Measurements from ENCODE around the gene ENTPD2.

The ENTPD2 gene

DNA sequence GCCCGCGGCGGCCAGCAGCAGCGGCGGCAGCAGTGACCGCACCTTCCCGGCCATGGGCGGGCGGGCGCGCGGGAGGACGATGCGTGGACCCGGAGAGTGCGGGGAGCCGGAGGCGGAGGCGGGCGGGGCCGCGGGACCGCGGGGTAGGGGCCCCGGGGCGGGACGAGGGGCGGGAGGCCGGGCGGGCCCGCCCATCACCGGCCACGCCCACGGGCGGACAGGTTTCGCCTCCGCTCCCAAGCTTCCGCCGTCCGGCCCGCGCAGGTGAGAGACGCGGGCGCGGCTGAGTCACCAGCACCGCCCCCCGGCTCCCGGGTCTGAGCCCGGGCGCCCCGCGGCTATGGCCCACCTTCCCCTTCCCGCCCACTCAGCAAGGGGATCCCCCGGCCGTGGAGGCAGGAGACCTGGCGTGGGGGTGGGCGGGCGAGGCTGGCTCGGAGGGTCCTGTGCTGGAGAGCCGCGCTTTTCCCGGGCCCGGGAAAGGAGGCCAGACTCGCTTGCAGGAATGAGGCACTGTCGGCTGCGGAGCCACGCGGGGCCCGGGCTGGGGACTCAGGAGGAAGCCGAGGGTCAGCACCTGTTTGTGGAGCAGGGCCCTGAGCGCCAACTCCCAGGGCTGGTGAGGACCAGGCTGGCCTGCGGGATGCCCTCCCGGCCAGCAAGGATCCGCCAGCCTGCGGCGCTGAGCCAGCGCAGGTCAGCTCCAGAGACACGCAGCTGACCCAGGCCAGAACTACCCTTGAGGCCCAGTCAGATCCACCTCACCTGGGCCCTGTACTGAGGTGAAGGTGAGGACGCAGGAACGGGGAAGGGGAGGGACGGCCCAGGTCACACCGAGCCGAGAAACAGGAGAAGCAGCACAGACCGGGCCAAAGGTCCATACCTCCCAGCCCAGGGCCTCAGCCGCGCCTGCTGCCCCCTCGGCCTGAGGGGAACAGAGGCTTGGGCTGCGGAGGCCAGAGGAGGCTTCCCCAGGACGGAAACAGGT lies at the start of gene ENTPD2:
Gene ENTPD2, minus strand, starts transcription at position 118 of the 988 bp plus-strand sequence. Its CDS starts 64 bp downstream, at position 54.
- DNase-seq (ENCODE audit: low read depth) = no peak

DNA sequence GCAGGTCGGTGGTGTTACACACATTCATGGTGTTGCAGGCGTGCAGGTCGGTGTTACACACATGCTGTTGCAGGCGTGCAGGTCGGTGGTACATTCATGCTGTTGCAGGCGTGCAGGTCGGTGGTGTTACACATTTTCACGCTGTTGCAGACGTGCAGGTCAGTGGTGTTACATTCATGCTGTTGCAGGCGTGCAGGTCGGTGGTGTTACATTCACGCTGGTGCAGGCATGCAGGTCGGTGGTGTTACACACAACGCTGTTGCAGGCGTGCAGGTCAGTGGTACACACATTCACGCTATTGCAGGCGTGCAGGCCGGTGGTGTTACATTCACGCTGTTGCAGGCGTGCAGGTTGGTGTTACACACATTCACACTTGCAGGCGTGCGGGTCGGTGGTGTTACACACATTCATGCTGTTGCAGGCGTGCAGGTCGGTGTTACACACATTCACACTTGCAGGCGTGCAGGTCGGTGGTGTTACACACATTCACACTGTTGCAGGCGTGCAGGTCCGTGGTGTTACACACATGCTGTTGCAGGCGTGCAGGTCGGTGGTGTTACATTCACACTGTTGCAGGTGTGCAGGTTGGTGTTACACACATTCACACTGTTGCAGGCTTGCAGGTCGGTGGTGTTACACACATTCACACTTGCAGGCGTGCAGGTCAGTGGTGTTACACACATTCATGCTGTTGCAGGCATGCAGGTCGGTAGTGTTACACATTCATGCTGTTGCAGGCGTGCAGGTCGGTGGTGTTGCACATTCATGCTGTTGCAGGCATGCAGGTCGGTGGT lies 49.5 kb upstream of the ENTPD2 start:
- no peak for DNase-seq (ENCODE audit: low read depth)

DNA sequence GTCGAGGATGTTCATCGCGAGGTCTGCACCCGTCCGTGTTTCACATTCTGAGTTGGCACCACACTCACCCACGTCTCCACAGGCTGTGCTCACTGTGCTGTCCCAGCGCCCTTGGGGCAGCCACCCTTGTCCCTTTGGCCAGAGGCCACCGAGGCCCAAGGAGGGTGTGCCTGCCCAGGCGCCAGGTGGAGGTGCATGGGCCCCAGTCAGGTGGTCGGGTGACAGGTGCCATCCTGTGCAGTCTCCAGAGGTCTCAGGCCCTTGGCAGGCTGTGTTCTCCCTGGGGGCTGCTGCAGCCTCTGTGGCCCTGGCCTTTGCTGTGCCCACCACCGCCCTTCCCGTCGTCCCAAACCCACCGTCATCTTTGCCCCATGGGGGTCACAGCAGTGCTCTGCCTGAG lies 45.4 kb upstream of the ENTPD2 start:
- DNase-seq (ENCODE audit: low read depth) = no peak

DNA sequence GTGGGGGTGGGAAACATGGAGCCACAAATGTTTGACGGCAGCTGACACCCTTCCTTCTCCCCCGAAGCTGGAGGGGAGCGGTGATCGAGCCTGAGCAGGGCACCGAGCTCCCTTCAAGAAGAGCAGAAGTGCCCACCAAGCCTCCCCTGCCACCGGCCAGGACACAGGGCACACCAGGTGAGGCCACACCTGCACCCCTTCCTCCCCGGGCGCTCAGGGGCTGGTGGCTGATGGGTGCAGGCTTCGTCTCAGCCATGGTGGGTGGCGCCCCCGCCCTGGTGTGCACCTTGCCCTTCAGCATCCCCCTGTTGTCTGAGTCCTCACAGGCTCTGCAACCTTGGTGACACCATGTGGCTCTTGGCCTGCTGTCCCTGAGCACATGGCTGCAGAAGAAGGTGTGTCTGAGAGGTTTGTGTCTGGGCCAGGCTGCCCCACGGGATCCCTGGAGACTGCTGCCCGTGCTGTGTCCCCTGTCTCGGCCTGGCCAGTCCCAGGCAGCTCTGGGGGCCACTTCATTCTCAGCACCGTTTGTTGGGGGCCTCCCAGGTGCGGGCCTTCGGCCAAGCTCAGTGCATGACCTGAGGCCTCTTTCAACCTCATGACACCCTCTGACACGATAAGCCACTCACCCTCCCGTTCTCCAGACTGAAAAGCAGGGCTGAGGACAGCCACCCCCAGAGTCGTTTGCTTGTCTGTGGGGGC lies 44.1 kb upstream of the ENTPD2 start:
- DNase-seq (ENCODE audit: low read depth) = no peak

DNA sequence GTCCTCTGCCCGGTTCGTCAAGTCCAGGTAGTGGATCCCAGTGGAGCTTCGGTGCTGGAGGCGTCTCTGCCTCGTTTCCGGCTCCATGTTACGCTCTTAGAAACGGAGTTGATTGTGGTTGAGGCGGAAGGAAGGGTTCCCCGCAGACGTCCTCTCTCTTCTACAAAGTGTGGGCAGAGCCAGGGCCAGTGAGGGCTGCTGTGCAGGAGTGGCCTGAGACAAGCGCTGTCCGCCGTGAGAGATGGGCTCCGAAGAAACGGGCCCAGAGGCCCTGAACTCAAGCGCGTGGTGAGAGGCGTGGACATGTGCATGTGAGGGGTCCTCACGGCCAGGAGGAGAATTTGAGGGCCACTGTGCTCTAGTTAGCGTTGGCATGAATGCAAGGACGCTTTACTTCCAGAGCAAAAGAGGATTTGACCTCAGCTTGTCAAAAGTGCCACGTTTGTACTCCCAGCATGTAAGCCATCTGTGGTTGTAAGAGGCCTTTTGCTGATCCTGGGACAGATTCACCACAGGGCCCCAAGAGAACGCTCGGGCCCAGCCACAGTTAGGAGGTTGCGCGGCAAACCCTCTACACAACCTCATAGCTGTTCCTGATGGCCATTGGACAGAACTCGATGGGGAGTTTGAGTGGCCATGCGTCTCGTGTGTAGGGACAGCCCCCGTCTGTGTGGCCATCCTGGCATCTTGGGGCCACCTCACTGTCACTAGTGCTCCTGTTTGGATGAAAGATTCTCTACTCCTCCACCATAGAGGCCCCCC lies 43.1 kb upstream of the ENTPD2 start:
- no peak for DNase-seq (ENCODE audit: low read depth)

DNA sequence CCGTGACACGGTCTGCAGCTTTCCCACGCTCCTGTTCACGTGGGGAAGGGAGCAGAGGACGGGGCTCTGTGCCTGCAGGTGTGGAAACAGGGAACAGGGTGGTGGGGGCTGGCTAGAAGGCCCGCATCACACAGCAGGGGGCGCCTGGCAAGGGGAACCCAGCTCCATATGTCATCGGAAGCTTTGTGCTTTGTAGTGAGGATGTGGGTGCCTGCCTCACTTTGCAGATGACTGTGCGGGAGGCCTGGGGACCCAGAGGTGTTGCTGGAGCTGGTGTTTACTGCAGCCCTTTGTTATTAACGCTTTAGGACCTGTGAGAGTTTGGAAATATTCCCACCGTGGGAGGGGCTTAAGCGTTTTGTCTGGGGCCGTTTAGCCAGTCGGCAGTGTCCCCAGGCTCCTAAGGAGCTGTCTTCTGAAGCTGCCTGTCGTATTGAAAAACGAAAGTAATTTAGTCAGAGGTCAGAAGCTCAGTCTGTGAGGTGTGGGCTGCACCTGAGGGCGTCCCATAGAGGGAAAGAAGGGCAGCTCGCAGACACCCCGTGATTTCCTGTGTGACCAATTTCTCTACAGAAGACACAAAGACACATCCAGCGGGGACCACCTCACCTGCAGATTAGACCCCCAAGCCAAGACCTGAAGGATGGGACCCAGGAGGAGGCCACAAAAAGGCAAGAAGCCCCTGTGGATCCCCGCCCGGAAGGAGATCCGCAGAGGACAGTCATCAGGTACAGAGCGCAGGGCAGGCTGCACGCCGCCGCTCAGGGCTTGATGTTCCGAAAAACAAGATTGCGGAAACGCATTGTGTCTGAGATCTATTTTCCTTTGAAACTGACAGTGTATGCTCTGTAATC lies 42.0 kb upstream of the ENTPD2 start:
- no peak for DNase-seq (ENCODE audit: low read depth)

DNA sequence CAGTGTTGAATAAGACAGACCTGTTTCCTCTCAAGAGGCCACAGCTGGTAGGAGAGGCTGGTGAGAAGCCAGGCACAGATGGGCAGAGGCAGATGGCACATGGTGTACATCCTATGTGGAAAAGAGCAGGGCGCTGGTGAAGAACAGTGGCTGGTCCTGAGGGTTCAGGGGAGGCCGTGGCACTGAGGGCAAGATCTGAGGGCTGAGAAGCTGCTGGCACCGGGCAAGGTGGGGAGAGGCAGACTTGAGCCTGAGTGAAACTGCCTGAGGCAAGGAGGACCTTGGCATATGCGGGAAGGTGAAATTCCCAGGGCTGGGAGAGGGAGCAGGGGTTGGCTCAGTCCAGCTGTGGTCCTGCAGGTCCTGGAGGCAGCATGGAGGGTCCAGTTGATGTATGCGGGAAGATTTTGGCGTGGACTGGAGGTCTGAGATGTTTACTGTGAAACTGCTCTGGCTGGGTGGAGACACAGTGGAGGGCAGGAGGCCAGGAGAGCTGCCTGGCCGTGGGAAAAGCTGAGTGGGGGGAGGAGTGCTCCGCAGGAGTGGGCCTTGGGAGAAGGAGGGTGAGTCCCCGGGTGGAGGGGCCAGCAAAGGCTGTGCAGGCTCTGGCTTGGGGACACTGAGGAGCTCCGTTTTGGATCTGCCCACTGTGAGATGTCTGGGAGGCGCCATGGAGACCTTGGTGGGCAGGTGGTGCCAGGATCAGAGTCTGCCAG lies 35.5 kb upstream of the ENTPD2 start:
- no peak for DNase-seq (ENCODE audit: low read depth)

DNA sequence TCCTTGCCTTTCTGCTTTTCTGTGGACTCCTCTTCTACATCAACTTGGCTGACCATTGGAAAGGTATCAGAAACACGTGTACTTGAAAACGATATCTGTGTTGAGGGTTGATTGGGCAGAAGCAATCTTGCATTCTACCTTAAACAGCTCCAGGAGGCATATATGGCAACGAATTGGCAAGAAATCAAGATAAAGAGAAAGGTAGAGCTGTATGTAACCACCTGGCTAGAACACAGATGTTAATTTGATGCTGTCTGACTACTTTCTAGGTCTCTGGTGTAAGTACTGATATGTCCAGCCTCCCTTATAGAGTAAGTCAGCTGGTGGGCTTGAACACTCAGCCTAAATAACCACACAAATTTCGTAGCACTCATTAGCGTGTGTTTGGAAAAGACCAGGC lies 34.3 kb upstream of the ENTPD2 start:
- DNase-seq (ENCODE audit: low read depth) = no peak

DNA sequence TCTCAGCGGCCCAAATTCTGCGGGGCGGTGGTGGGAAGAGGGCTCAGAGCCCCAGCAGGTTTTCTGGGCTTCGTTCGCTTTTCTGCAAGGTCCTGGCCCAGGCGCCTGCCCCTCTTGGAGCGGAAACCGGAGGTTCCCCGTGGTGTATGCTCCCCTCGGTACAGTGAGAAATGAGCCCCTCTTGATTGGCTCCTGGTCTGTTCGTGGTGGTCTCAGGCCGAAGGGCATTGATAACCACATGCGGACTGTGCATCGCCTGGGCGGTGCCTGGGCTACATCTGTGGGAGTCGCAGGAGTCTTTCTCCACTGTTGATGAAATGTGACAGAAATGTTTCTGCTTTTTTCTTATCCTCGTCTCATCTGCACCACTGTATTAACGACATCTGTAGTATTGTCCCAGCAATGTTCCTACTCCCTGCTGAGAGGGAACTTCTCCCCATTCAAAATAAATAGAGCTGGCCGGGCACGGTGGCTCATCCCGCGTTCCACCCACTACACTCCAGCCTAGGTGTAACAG lies 33.6 kb upstream of the ENTPD2 start:
- no peak for DNase-seq (ENCODE audit: low read depth)

DNA sequence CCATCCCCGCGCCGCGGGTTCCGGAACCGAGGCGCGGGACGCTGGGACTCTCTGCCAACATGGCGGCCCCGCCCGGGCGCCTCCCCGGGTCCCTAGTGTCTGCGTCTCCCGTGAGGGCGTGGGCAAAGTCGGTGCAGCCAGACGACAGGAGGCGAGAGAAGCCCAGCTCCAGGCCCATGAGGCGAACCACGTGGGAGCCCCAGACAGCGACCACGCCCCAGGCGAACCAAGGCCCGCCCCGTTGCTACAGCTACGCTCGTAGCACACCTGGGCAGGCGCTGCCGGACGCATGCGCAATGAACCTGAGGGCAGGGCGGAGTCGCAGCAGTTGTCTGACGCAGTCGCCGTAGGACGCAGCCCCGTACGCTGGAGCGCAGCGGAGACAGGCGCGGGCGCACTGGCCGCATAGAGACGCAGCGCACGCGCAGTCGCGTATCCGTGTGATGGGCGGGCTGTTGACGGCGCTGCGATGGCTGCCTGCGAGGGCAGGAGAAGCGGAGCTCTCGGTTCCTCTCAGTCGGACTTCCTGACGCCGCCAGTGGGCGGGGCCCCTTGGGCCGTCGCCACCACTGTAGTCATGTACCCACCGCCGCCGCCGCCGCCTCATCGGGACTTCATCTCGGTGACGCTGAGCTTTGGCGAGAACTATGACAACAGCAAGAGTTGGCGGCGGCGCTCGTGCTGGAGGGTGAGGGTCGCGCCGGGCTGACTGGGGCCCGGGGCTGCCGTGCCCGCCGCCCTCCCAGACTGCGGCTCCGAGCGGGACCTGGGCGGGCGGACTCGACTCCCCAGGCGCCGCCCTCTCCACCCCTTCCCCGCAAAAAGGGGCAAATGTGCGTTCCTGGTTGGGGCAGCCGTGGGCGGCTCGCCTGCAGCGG lies 32.9 kb upstream of the ENTPD2 start, which contains the start of gene MAN1B1:
Gene MAN1B1, plus strand, starts transcription at position 455 of the 878 bp plus-strand sequence. Its CDS starts 15 bp downstream, at position 470.
- peak; percentile 99 for DNase-seq (ENCODE audit: low read depth)

DNA sequence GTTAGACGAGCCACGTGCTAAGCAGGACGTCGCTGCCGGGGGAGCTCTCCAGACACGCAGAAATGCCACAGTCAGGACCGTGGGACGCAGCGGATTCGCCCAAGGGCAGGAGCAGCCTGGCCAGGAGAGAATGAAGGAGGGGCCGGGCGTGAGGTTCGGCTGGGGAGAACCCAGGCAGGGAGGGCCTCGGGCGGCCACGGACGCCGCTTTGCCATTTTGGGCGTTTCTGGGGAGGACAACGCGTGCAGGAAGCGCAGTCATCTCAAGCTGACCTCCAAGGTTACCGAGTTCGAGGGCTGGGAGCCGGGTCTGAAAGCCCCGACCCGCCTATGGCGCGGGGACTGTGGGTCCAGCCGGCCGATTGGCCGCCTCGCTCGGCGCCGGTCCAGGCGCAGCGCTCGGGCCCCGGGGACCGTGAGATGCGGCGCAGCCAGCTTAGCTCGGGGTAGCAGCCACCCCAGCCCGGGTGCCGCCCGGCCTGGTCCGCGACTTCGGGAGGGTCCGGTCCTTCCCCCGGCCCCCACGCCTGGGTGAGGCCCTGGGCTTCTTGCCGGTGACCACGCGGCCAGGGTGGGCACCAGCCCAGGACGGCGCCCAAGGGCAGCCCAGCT lies 32.2 kb upstream of the ENTPD2 start:
- peak; percentile 38 for DNase-seq (ENCODE audit: low read depth)

DNA sequence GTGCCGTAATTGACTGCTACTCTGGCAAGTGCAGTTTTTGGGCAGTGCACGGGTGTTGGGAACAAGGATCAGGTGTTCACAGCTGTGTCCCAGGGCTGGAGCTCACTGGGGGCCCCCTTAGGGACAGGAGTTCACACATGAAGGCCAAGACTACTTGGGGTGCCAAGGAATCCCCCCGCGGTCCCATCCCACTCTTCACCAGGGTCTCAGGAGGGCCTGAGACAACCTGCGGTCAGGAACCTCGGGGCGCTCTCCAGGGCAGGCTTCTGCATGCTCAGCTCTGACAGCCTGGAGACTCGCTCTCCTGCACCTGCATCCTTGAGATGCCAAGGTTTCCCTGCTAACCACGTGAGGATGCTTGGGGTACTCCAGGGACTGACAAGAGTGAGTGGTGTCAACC lies 30.7 kb upstream of the ENTPD2 start:
- DNase-seq (ENCODE audit: low read depth) = no peak

DNA sequence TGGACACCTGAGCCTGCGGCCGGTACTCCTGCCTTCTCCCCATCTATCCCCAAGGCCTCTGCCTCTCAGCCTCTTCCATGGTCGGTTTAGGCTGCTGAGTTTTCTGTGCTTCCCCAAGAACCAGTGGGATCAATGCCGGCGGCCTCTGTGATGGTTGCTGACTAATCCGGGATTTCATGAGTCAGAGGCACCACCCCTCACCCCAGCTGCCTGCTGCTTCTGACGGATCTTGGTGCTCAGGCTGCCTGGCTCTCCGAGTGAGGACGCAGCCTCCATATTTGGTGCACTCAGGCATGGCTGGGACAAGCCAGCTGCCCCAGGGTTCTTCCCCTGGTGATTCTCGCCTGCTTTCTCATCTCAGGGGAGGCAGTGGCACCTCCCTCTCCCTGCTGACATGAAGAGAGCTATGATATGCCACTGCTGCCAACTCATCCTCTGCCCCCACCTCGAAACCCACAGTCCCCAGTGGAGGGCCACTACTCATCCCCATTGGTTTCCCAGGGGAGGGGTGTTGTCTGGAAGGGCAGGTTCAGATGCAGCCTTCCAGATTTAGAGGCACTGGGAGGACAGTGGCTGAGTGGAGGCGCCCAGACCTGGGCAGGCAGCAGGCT lies 29.6 kb upstream of the ENTPD2 start:
- DNase-seq (ENCODE audit: low read depth) = peak; percentile 95

DNA sequence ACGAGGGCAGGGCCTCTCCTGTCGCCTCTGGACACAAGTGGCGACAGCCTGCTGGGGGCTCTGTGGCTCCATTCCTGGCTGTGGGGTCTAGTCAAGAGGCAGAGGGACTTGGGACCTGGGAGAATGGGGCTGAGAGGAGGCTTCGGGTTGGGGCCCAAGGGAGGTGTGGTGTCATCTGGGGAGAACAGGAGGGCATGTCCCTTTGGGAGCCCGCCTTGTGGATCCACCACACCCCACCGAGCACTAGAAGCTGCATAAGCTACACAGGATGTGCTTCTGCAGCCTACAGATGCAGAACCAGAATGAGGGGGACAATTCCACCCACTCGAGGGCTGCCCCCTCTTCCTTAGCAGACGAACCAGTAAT lies 29.0 kb upstream of the ENTPD2 start:
- no peak for DNase-seq (ENCODE audit: low read depth)

DNA sequence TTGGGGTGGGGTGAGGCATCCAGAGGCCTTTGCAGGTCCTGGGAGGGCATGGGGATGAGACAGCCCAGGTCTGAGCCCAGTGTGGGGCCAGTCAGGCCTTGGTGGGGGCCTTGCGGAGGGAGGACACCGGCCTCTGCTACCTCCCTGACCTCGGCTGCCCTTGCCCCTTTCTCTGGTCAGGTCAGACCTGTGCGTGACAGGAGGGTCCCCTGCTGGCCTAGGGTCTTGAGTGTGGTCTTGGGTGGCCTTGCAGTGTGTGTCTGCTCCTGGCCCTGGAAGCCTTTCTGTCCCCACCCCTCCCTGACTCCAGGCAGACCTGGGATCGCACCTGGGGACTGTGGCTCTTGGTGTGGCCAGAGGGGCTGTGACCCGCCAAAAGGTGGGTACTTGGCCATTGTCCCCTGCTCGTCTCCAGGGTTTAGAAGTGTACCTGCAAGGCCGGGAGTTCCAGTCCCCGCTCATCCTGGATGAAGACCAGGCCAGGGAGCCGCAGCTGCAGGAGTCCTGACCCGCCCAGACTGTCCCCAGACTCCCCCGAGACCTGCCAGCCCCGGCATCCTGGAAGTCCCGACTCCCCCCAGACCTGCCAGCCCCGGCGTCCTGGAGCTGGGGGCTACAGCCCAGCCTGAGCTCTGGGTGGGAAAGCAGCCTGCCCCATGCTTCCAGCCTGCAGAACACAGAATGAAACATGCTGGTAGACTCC lies 28.5 kb upstream of the ENTPD2 start:
- DNase-seq (ENCODE audit: low read depth) = no peak

DNA sequence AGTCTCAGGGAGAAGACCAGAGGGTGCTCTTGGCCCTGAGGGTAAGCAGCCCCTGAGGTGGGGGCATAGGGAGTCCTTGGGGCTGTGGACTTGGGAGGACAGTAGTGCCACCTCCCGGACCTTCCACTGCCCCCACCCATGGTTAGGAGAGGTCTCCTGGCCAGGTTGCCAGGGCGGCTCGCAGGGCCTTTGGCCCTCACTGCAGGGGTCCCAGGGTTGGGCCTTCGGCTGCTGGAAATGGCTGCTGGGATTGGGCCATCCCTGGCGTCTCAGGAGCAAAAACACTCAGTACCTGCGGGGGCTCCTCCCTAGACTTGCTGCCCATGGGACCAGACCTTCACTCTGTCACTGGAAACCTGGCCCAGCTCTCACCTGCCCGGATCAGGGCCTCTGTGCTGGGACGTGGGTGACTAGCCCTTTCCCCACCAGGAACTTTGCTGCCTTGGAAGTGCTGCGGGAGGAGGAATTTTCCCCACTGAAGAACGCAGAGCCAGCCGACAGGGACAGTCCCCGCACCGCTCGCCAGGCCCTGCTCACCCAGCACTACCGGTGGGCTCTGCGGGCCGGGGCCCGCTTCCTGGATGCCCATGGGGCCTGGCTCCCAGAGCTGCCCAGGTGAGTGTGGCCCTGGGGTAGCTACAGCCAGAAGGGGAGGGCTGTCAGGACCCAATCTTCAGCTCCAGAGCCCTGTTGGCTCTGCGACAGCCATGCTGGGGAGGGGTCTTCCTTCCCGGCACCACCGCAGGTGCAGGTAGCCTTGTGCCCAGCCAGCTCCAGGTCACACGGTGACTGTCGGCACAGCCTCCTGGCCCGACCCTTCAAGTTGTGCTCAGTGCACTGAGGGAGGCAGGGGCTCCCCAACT lies 26.6 kb upstream of the ENTPD2 start:
- no peak for DNase-seq (ENCODE audit: low read depth)
